HCT116 (cell line): ENCODE results near the gene WFDC2. TPM values are rescaled to one million over a fixed set of nuclear protein-coding genes. Genes with fewer than 3 reads are reported as not detected.

Experiments used
- ATAC-seq: fragments of 200-7000 bp; cut with Tn5 transposase; 2 replicates; pipeline ENCODE4 v1.9.1; 2020; ENCODE audit warnings: mild to moderate bottlenecking, moderate library complexity
- BruUV-seq: library from RNA; stranded (reverse); fragments of 400-500 nt; replicated peaks from 2 replicates; lab custom pipeline; 2021; lab: Mats Ljungman, UMichigan
- CTCF ChIA-PET: fragments of 300-600 bp; sonication (Branson Sonifier 250); formaldehyde crosslinking; loops from one replicate; lab custom pipeline; 2021; ENCODE audit warnings: antibody characterized with exemption; lab: Charles Lee
- POLR2A ChIA-PET: fragments of 300-600, 350-600 bp; sonication (Branson Sonifier 250); formaldehyde crosslinking; loops from one replicate; lab custom pipeline; 2021; ENCODE audit warnings: antibody characterized with exemption; lab: Charles Lee
- RAD21 ChIA-PET, 2 experiments: fragments of 300-600 bp; sonication (Branson Sonifier 250); formaldehyde crosslinking; loops; one replicate each; lab custom pipeline; 2023; ENCODE audit warnings: low total read pairs in 2 of 2; ENCODE audit not compliant: uncharacterized antibody in 2 of 2, unreplicated experiment in 2 of 2, low non-redundant PET in 1 of 2; lab: Charles Lee
- DNase-seq: peaks from one replicate; pipeline ENCODE4 v3.0.0-alpha.2; 2010; ENCODE audit warnings: low read depth, low spot score
- H2AFZ ChIP-seq: fragments of 200-600 bp; shearing (Covaris generic), sonication (generic); 2 replicates; pipeline ENCODE4 v1.6.1; 2017; ENCODE audit warnings: low read depth, mixed run types, mixed read lengths, antibody characterized with exemption, low read length; ENCODE audit not compliant: poor library complexity, severe bottlenecking
- H3K27ac ChIP-seq: 2 replicates; pipeline ENCODE4 v1.5.1; 2012; ENCODE audit warnings: low read depth, low read length
- H3K27me3 ChIP-seq: fragments of 200-600 bp; sonication (generic); 2 replicates; pipeline ENCODE4 v1.6.1; 2016; ENCODE audit warnings: mixed run types, low read length, mixed read lengths; ENCODE audit not compliant: insufficient read depth
- H3K36me3 ChIP-seq, 2 experiments: fragments of 200-500 bp in 1 of 2; fragments of 200-600 bp in 1 of 2; sonication (Bioruptor generic) in 1 of 2; sonication (generic) in 1 of 2; 2 replicates each; pipeline versions ENCODE4 v1.5.1 to v1.6.1; 2014 to 2016; ENCODE audit warnings: low read length in 2 of 2, inconsistent platforms in 1 of 2, mixed read lengths in 1 of 2, mixed run types in 1 of 2; ENCODE audit not compliant: insufficient read depth in 2 of 2, control insufficient read depth in 1 of 2
- H3K4me1 ChIP-seq, 2 experiments: fragments of 200-600 bp in 1 of 2; sonication (generic) in 1 of 2; 2 replicates each; pipeline versions ENCODE4 v1.5.1 to v1.6.1; 2012 to 2017; ENCODE audit warnings: low read length in 2 of 2, inconsistent platforms in 1 of 2, mild to moderate bottlenecking in 1 of 2, mixed read lengths in 1 of 2, mixed run types in 1 of 2, moderate library complexity in 1 of 2; ENCODE audit not compliant: insufficient read depth in 2 of 2, control insufficient read depth in 1 of 2
- H3K4me2 ChIP-seq: fragments of 200-600 bp; sonication (generic); 2 replicates; pipeline ENCODE4 v1.6.1; 2017; ENCODE audit warnings: mixed run types, low read length, mixed read lengths
- H3K4me3 ChIP-seq, 2 experiments: fragments of 200-600 bp in 1 of 2; sonication (generic) in 1 of 2; replicated peaks in 1 of 2; 2 replicates each; pipeline ENCODE4 v1.5.1; 2011 to 2016; ENCODE audit warnings: low read length in 2 of 2, control low read depth in 1 of 2, low read depth in 1 of 2, mild to moderate bottlenecking in 1 of 2, mixed read lengths in 1 of 2, mixed run types in 1 of 2
- H3K79me2 ChIP-seq: fragments of 200-600 bp; sonication (generic); 2 replicates; pipeline ENCODE4 v1.6.1; 2017; ENCODE audit warnings: mild to moderate bottlenecking, mixed run types, low read length, moderate library complexity, mixed read lengths; ENCODE audit not compliant: insufficient read depth
- H3K9ac ChIP-seq: fragments of 200-600 bp; sonication (generic); 2 replicates; pipeline ENCODE4 v1.6.1; 2016; ENCODE audit warnings: low read length, mixed read lengths
- H3K9me2 ChIP-seq: fragments of 200-600 bp; sonication (generic), shearing (Covaris generic); 2 replicates; pipeline ENCODE4 v1.6.1; 2017; ENCODE audit warnings: mixed run types, mild to moderate bottlenecking, moderate library complexity; ENCODE audit not compliant: insufficient read depth
- H3K9me3 ChIP-seq, 2 experiments: fragments of 200-500 bp in 1 of 2; fragments of 200-600 bp in 1 of 2; sonication (Bioruptor generic) in 1 of 2; sonication (generic) in 1 of 2; 2 replicates each; pipeline ENCODE4 v1.6.1; 2014 to 2017; ENCODE audit warnings: low read length in 2 of 2, mixed read lengths in 2 of 2, inconsistent platforms in 1 of 2, low read depth in 1 of 2, mild to moderate bottlenecking in 1 of 2, mixed run types in 1 of 2, moderate library complexity in 1 of 2; ENCODE audit not compliant: control insufficient read depth in 1 of 2, insufficient read depth in 1 of 2
- H4K20me1 ChIP-seq: fragments of 200-600 bp; sonication (generic), shearing (Covaris generic); 2 replicates; pipeline ENCODE4 v1.6.1; 2017; ENCODE audit warnings: mixed run types, mild to moderate bottlenecking, moderate library complexity; ENCODE audit not compliant: insufficient read depth
- CEBPB ChIP-seq: IDR thresholded peaks from 2 replicates; pipeline ENCODE4 v1.6.1; 2012; ENCODE audit warnings: low read depth
- EGR1 ChIP-seq: IDR thresholded peaks from 2 replicates; pipeline ENCODE4 v1.6.1; 2012; ENCODE audit warnings: low read depth
- ELF1 ChIP-seq: IDR thresholded peaks from 2 replicates; pipeline ENCODE4 v1.6.1; 2012; ENCODE audit warnings: low read depth, borderline replicate concordance
- EZH2phosphoT487 ChIP-seq: fragments of 200-600 bp; IDR thresholded peaks from 2 replicates; pipeline ENCODE4 v1.6.1; 2018; ENCODE audit warnings: antibody characterized with exemption, borderline replicate concordance
- FOSL1 ChIP-seq: IDR thresholded peaks from 2 replicates; pipeline ENCODE4 v1.6.1; 2012; ENCODE audit warnings: low read depth
- JUND ChIP-seq: IDR thresholded peaks from 2 replicates; pipeline ENCODE4 v1.6.1; 2012
- POLR2A ChIP-seq: IDR thresholded peaks from 2 replicates; pipeline ENCODE4 v1.7.0; 2011; ENCODE audit warnings: borderline replicate concordance; ENCODE audit not compliant: insufficient read depth, insufficient read length; ENCODE audit errors: extremely low read depth
- POLR2AphosphoS5 ChIP-seq: IDR thresholded peaks from 2 replicates; pipeline ENCODE4 v1.6.1; 2011; ENCODE audit warnings: mild to moderate bottlenecking, low read depth, low read length, moderate library complexity
- RAD21 ChIP-seq: IDR thresholded peaks from 2 replicates; pipeline ENCODE4 v1.6.1; 2012; ENCODE audit warnings: low read depth, mild to moderate bottlenecking
- SIN3A ChIP-seq: IDR thresholded peaks from 2 replicates; pipeline ENCODE4 v1.6.1; 2012; ENCODE audit warnings: low read depth
- SP1 ChIP-seq: IDR thresholded peaks from 2 replicates; pipeline ENCODE4 v1.6.1; 2012; ENCODE audit warnings: low read depth
- TCF7L2 ChIP-seq: IDR thresholded peaks from 2 replicates; pipeline ENCODE4 v1.7.0; 2011; ENCODE audit warnings: borderline replicate concordance, inconsistent platforms; ENCODE audit not compliant: insufficient read depth, insufficient read length; ENCODE audit errors: extremely low read depth
- YY1 ChIP-seq: IDR thresholded peaks from 2 replicates; pipeline ENCODE4 v1.6.1; 2011; ENCODE audit warnings: low read length, low read depth, moderate library complexity, mild to moderate bottlenecking; ENCODE audit not compliant: insufficient replicate concordance; ENCODE audit errors: extremely low read depth
- ZFX ChIP-seq: fragments of 450-650 bp; IDR thresholded peaks from 2 replicates; pipeline ENCODE4 v1.6.1; 2017
- ZNF274 ChIP-seq: fragments of 200-500 bp; sonication (Bioruptor generic); IDR thresholded peaks from 2 replicates; pipeline ENCODE4 v1.6.1; 2014; ENCODE audit warnings: mild to moderate bottlenecking, low read depth, low read length, inconsistent platforms
- intact Hi-C: fragments of 100-400 bp; cut with micrococcal nuclease; formaldehyde crosslinking; loops from 2 replicates; pipeline ENCODE4 v1.10.0; 2022
- total RNA-seq: library from RNA; stranded (reverse); gene quantifications from one replicate; pipeline ENCODE4 v1.2.1, GENCODE V29; 2021; ENCODE audit not compliant: unreplicated experiment
- TF ChIP-seq, protein P1 (sequence below): IDR thresholded peaks from 2 replicates; pipeline ENCODE4 v1.6.1; 2012
- TF ChIP-seq, protein P2 (sequence below): IDR thresholded peaks from 2 replicates; pipeline ENCODE4 v1.6.1; 2012
- TF ChIP-seq, protein P3 (sequence below): IDR thresholded peaks from 2 replicates; pipeline ENCODE4 v1.6.1; 2012; ENCODE audit warnings: low read depth

WFDC2 gene
- total RNA-seq, 1 experiment from 2014 or later: 1.1 TPM

DNA sequence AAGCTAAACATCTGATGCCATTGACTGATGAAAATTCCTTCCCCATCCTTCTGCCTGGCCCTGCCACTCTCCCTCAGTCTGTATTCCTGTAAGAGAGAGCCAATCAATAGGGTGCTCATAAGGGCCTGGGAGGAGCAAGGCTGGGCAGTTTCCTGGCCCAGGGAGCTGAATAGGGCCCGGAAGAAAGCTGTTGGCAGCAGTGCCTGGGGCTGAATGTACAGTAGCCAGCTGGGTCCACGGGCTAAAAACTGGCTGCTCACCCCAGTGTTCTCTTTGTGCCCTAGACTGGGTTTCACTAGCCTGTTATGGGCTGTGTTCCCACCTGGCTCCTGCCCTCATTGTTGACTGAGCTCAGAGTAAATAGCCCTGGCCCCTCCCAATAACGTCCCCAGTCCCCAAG lies 1.7 kb upstream of the WFDC2 start:
- no peaks in the 10 kb centered on the region for H3K36me3 ChIP-seq
- H3K79me2 ChIP-seq: no peaks in the 10 kb centered on the region
- peaks cover 23% of the 10 kb centered on the region for H3K27me3 ChIP-seq
- no peaks in the 10 kb centered on the region for H3K4me1 ChIP-seq
- no peak overlapping the region for H3K4me2 ChIP-seq
- intact Hi-C loops: no loop called here
- peak; percentile 58 for ATAC-seq
- no peaks in the 10 kb centered on the region for H4K20me1 ChIP-seq
- no TSS peak for BruUV-seq
- no peaks in the 10 kb centered on the region for H3K9me3 ChIP-seq
- TF ChIP-seq CEBPB (no peak), SP1 (no peak), POLR2A (no peak)
- TF ChIP-seq, protein P1, sequence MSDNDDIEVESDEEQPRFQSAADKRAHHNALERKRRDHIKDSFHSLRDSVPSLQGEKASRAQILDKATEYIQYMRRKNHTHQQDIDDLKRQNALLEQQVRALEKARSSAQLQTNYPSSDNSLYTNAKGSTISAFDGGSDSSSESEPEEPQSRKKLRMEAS: no peak
- TF ChIP-seq, all 23 proteins: peak for 0
- ChIA-PET CTCF (no interaction called here), POLR2A (no interaction called here), RAD21 (no interaction called here)
- Histone ChIP-seq H3K27ac (no peak overlapping the region), H3K9ac (no peak overlapping the region), H2AFZ (no peak overlapping the region), H3K4me3 (no peak overlapping the region), H3K9me2 (no peaks in the 10 kb centered on the region)
- DNase-seq: no peak

DNA sequence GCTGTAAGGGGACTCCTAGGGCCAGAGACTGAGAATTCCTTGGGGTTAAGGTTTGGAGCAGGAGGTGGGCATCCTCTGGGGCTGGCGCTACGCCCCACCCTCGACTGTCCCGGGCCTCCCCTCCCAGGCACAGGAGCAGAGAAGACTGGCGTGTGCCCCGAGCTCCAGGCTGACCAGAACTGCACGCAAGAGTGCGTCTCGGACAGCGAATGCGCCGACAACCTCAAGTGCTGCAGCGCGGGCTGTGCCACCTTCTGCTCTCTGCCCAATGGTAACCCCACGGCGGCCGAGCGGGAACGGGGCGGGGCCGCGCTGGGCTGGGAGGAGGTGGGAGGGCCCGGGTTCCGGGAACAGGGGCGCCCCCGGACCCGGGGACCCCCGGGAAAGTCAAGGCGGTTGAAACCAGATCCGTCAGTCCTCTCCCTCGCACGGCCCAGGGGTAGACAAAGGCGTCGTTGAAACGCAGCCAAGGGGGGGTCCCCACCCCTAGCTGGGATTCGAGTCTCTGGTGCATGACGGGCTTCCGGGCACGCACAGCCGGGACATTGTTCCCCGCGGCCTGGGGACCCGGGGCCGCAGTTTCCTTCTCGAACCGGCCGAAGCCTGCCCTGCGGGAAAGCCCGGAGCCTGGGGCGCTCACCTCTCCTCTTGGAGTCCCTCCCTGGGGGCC lies 844 bp downstream of the WFDC2 start:
- H3K36me3 ChIP-seq: no peaks in the 10 kb centered on the region
- H3K79me2 ChIP-seq: no peaks in the 10 kb centered on the region
- no peak overlapping the region for H2AFZ ChIP-seq
- H3K4me1 ChIP-seq: no peaks in the 10 kb centered on the region
- no peak overlapping the region for H3K9ac ChIP-seq
- ChIA-PET POLR2A (no interaction called here), RAD21 (no interaction called here), CTCF (no interaction called here)
- no peak overlapping the region for H3K27ac ChIP-seq
- BruUV-seq: no TSS peak
- H3K27me3 ChIP-seq: peaks cover 19% of the 10 kb centered on the region
- no peaks in the 10 kb centered on the region for H3K9me2 ChIP-seq
- H3K4me3 ChIP-seq: no peak overlapping the region
- TF ChIP-seq ELF1: no peak
- TF ChIP-seq ZFX: no peak
- no peak for TF ChIP-seq RAD21
- TF ChIP-seq SP1: no peak
- TF ChIP-seq TCF7L2: no peak
- no peak for TF ChIP-seq POLR2AphosphoS5
- TF ChIP-seq, protein P2, sequence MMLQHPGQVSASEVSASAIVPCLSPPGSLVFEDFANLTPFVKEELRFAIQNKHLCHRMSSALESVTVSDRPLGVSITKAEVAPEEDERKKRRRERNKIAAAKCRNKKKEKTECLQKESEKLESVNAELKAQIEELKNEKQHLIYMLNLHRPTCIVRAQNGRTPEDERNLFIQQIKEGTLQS: no peak
- no peak for TF ChIP-seq FOSL1
- TF ChIP-seq SIN3A: no peak
- no peak for TF ChIP-seq CEBPB
- TF ChIP-seq, protein P1: no peak
- no peak for TF ChIP-seq EZH2phosphoT487
- TF ChIP-seq ZNF274: no peak
- TF ChIP-seq, protein P3, sequence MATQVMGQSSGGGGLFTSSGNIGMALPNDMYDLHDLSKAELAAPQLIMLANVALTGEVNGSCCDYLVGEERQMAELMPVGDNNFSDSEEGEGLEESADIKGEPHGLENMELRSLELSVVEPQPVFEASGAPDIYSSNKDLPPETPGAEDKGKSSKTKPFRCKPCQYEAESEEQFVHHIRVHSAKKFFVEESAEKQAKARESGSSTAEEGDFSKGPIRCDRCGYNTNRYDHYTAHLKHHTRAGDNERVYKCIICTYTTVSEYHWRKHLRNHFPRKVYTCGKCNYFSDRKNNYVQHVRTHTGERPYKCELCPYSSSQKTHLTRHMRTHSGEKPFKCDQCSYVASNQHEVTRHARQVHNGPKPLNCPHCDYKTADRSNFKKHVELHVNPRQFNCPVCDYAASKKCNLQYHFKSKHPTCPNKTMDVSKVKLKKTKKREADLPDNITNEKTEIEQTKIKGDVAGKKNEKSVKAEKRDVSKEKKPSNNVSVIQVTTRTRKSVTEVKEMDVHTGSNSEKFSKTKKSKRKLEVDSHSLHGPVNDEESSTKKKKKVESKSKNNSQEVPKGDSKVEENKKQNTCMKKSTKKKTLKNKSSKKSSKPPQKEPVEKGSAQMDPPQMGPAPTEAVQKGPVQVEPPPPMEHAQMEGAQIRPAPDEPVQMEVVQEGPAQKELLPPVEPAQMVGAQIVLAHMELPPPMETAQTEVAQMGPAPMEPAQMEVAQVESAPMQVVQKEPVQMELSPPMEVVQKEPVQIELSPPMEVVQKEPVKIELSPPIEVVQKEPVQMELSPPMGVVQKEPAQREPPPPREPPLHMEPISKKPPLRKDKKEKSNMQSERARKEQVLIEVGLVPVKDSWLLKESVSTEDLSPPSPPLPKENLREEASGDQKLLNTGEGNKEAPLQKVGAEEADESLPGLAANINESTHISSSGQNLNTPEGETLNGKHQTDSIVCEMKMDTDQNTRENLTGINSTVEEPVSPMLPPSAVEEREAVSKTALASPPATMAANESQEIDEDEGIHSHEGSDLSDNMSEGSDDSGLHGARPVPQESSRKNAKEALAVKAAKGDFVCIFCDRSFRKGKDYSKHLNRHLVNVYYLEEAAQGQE: no peak
- no peak for TF ChIP-seq EGR1
- no peak for TF ChIP-seq JUND
- no peak for TF ChIP-seq YY1
- H3K9me3 ChIP-seq: no peaks in the 10 kb centered on the region
- DNase-seq (no peak), ATAC-seq (no peak)
- H3K4me2 ChIP-seq: no peak overlapping the region
- intact Hi-C loops: no loop called here
- H4K20me1 ChIP-seq: no peaks in the 10 kb centered on the region
